SU-DHL-6 (cell line): ENCODE measurements around the gene UBE2R2.

Experiments used
- H2AFZ ChIP-seq: fragments of 200-600 bp; sonication (generic); 2 replicates; pipeline ENCODE4 v1.6.1; 2014; ENCODE audit warnings: low read depth, mild to moderate bottlenecking, moderate library complexity, mixed read lengths, antibody characterized with exemption, low read length; ENCODE audit not compliant: severe bottlenecking
- H3F3A ChIP-seq: fragments of 200-600 bp; shearing (Covaris generic); 2 replicates; pipeline ENCODE4 v1.6.0; 2016; ENCODE audit warnings: antibody characterized with exemption, mild to moderate bottlenecking; ENCODE audit not compliant: insufficient read depth
- H3K27ac ChIP-seq: fragments of 200-600 bp; sonication (generic); 2 replicates; pipeline ENCODE4 v1.5.1; 2016; ENCODE audit warnings: low read depth, mild to moderate bottlenecking, low read length, moderate library complexity, mixed read lengths
- H3K27me3 ChIP-seq: fragments of 200-600 bp; sonication (generic), shearing (Covaris generic); 2 replicates; pipeline ENCODE4 v1.6.0; 2014; ENCODE audit warnings: mild to moderate bottlenecking, low read length
- H3K36me3 ChIP-seq: fragments of 200-600 bp; sonication (generic); 2 replicates; pipeline ENCODE4 v1.6.1; 2014; ENCODE audit warnings: mild to moderate bottlenecking, low read length, mixed read lengths
- H3K4me2 ChIP-seq: fragments of 300-600, 200-600 bp; shearing (Covaris generic), sonication (generic); 2 replicates; pipeline ENCODE4 v1.6.0; 2014; ENCODE audit warnings: low read length, low read depth, mild to moderate bottlenecking; ENCODE audit not compliant: poor library complexity, severe bottlenecking
- H3K4me3 ChIP-seq: fragments of 200-600 bp; sonication (generic); 2 replicates; pipeline ENCODE4 v1.5.1; 2014; ENCODE audit warnings: antibody characterized with exemption, low read length, mild to moderate bottlenecking, mixed read lengths; ENCODE audit not compliant: insufficient read depth, poor library complexity, severe bottlenecking
- H3K79me2 ChIP-seq: fragments of 200-600 bp; sonication (generic); 2 replicates; pipeline ENCODE4 v1.6.1; 2014; ENCODE audit warnings: mild to moderate bottlenecking, low read length, moderate library complexity; ENCODE audit not compliant: insufficient read depth
- H3K9ac ChIP-seq: fragments of 200-600 bp; sonication (generic); 2 replicates; pipeline ENCODE4 v1.7.0; 2014; ENCODE audit warnings: mild to moderate bottlenecking, low read length
- H3K9me2 ChIP-seq: fragments of 200-600 bp; sonication (generic); replicated peaks from 2 replicates; pipeline ENCODE4 v1.6.1; 2014; ENCODE audit warnings: low read length; ENCODE audit not compliant: insufficient read depth
- H3K9me3 ChIP-seq: fragments of 200-600 bp; sonication (generic); 2 replicates; pipeline ENCODE4 v1.6.1; 2014; ENCODE audit warnings: low read length, mixed read lengths; ENCODE audit not compliant: insufficient read depth
- H4K20me1 ChIP-seq: fragments of 200-600 bp; sonication (generic); 2 replicates; pipeline ENCODE4 v1.6.1; 2014; ENCODE audit warnings: low read depth, mild to moderate bottlenecking, antibody characterized with exemption, low read length, moderate library complexity, mixed read lengths
- CTCF ChIP-seq: fragments of 200-600 bp; sonication (generic); IDR thresholded peaks from one replicate; pipeline ENCODE4 v1.5.1; 2017; ENCODE audit warnings: antibody characterized with exemption, mild to moderate bottlenecking, low read length, moderate library complexity; ENCODE audit not compliant: insufficient read depth, poor library complexity, severe bottlenecking
- EZH2phosphoT487 ChIP-seq: fragments of 200-600 bp; sonication (generic), shearing (Covaris generic); conservative IDR thresholded peaks from 2 replicates; pipeline ENCODE4 v1.6.1; 2018; ENCODE audit warnings: mild to moderate bottlenecking, antibody characterized with exemption, low read length, moderate library complexity, mixed read lengths

UBE2R2 gene

GRCh38 chr9:33893861-33894260, 76.9 kb downstream of the UBE2R2 start:
- peaks cover 92% of the 10 kb centered on the region for H3K79me2 ChIP-seq
- no peak overlapping the region for H3K27ac ChIP-seq
- H3K36me3 ChIP-seq: peaks cover 32% of the 10 kb centered on the region; the same call in 1 of the 2 replicates
- H3F3A ChIP-seq: peaks cover 37% of the 10 kb centered on the region
- no peaks in the 10 kb centered on the region for H3K27me3 ChIP-seq
- H3K9ac ChIP-seq: no peak overlapping the region
- no peaks in the 10 kb centered on the region for H3K9me2 ChIP-seq
- H4K20me1 ChIP-seq: peaks cover 10% of the 10 kb centered on the region
- no peaks in the 10 kb centered on the region for H3K9me3 ChIP-seq
- H3K4me3 ChIP-seq: no peak overlapping the region
- no peak overlapping the region for H3K4me2 ChIP-seq
- no peak for TF ChIP-seq CTCF
- TF ChIP-seq EZH2phosphoT487: no peak
- H2AFZ ChIP-seq: no peak overlapping the region

GRCh38 chr9:33894316-33894715, 77.4 kb downstream of the UBE2R2 start:
- Histone ChIP-seq H4K20me1 (peaks cover 10% of the 10 kb centered on the region), H3K36me3 (peaks cover 30% of the 10 kb centered on the region; the same call in 1 of the 2 replicates), H3F3A (peaks cover 36% of the 10 kb centered on the region), H3K27me3 (no peaks in the 10 kb centered on the region), H3K4me2 (no peak overlapping the region), H3K4me3 (no peak overlapping the region), H3K27ac (no peak overlapping the region), H3K9ac (no peak overlapping the region), H2AFZ (no peak overlapping the region), H3K79me2 (peaks cover 92% of the 10 kb centered on the region), H3K9me2 (no peaks in the 10 kb centered on the region), H3K9me3 (no peaks in the 10 kb centered on the region)
- no peak for TF ChIP-seq CTCF
- TF ChIP-seq EZH2phosphoT487: no peak

- TF ChIP-seq EZH2phosphoT487 (no peak), CTCF (no peak)
- Histone ChIP-seq H3F3A (peaks cover 35% of the 10 kb centered on the region; the same call in 1 of the 2 replicates), H3K9me2 (no peaks in the 10 kb centered on the region), H3K9me3 (no peaks in the 10 kb centered on the region), H3K36me3 (peaks cover 56% of the 10 kb centered on the region), H3K4me2 (no peak overlapping the region), H3K27me3 (no peaks in the 10 kb centered on the region), H3K27ac (no peak overlapping the region), H3K79me2 (peaks cover 99% of the 10 kb centered on the region), H2AFZ (no peak overlapping the region), H3K4me3 (no peak overlapping the region), H3K9ac (no peak overlapping the region), H4K20me1 (peaks cover 9% of the 10 kb centered on the region)
Measured at GRCh38 chr9:33903157-33903780, 86.3 kb downstream of the UBE2R2 start.
